ENCODE results near the gene UTS2B. TPM values are rescaled to one million over a fixed set of nuclear protein-coding genes. Genes with fewer than 3 reads are reported as not detected.
"Not testable (repeated sequence)": the region's sequence is repeated elsewhere in the genome, so short reads cannot be mapped to it uniquely, and the experiment has no call there.

The UTS2B gene
- total RNA-seq, 3 donors from 2014 or later, result 0.15 TPM; not detected in 2

DNA sequence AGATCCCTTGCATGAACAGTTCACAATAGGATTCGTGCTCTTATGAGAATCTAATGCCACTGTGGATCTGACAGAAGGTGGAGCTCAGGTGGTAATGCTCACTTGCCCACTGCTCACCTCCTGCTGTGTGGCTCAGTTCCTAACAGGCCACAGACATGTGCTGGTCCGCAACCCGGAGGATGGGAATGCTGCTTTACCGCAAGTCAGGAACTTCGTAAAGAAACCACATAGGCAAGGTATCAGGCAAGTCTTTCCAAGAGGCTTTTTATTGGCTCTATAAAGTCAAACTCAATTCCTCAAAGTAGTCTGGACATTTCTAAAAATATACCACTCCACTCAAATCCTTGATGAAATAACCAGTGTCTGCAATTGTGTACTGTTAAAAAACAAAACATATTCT, 75.2 kb downstream of the UTS2B start:
- TF ChIP-seq, protein P1, sequence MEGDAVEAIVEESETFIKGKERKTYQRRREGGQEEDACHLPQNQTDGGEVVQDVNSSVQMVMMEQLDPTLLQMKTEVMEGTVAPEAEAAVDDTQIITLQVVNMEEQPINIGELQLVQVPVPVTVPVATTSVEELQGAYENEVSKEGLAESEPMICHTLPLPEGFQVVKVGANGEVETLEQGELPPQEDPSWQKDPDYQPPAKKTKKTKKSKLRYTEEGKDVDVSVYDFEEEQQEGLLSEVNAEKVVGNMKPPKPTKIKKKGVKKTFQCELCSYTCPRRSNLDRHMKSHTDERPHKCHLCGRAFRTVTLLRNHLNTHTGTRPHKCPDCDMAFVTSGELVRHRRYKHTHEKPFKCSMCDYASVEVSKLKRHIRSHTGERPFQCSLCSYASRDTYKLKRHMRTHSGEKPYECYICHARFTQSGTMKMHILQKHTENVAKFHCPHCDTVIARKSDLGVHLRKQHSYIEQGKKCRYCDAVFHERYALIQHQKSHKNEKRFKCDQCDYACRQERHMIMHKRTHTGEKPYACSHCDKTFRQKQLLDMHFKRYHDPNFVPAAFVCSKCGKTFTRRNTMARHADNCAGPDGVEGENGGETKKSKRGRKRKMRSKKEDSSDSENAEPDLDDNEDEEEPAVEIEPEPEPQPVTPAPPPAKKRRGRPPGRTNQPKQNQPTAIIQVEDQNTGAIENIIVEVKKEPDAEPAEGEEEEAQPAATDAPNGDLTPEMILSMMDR (IDR thresholded peaks at IDR 0.05), result no peak
- no peak for TF ChIP-seq POLR2AphosphoS5 (IDR thresholded peaks at IDR 0.05)
- TF ChIP-seq POLR2A (IDR thresholded peaks at IDR 0.05), result no peak
- no peak overlapping the region for H3K4me3 ChIP-seq
- H3K27me3 ChIP-seq, result no peaks in the 10 kb centered on the region
- intact Hi-C loops (cut with DNase I; ENCODE audit: low total_unique reads), result no loop called here
- no peak overlapping the region for H3K27ac ChIP-seq
- no peaks in the 10 kb centered on the region for H3K36me3 ChIP-seq
- no peaks in the 10 kb centered on the region for H3K9me3 ChIP-seq
- H3K4me1 ChIP-seq, result no peaks in the 10 kb centered on the region
- DNase-seq (ENCODE audit: low spot score in 2 of 2), result no peak

DNA sequence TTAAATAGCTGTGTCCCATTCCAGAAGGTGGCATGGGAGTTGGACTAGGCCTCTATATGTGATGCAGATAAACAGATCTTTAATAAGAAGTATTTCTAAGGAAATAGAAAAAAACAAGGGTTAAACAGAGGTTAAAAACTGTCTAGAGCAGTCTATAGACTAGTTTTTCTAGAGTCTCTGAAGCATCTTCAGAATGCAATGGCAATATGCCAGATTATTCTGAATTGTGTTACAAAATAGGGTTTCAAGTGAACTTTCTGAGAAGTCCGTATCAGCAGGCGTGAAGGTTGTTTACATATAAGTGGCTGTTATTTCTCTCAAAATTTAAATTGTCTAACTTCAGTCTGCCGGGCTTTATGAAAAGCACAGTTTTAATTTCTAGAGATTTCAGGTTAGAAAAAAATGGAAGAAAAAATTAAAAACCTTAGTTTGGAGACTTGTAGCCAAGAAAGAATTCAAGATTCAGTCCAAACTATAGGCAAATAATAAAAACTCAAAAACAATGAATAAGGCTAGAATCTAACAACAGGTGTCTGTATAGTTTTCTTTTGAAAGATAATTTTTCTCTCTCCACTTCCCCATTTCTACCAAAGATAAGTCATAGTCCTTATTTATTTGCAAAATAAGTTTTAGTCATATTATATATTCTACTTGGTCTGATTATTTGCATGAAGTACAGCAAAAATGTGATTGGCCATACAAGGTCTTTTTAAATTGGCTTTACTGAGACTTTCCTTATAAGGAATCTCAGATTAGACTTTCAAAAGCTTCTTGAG, 76.0 kb downstream of the UTS2B start:
- TF ChIP-seq POLR2A (IDR thresholded peaks at IDR 0.05), result no peak
- TF ChIP-seq, protein P1 (IDR thresholded peaks at IDR 0.05), result no peak
- TF ChIP-seq POLR2AphosphoS5 (IDR thresholded peaks at IDR 0.05), result no peak
- no peak for DNase-seq (ENCODE audit: low spot score in 2 of 2)
- intact Hi-C loops (cut with DNase I; ENCODE audit: low total_unique reads), result no loop called here
- Histone ChIP-seq H3K27me3 (no peaks in the 10 kb centered on the region), H3K9me3 (no peaks in the 10 kb centered on the region), H3K36me3 (no peaks in the 10 kb centered on the region), H3K4me3 (no peak overlapping the region), H3K27ac (no peak overlapping the region), H3K4me1 (no peaks in the 10 kb centered on the region)

DNA sequence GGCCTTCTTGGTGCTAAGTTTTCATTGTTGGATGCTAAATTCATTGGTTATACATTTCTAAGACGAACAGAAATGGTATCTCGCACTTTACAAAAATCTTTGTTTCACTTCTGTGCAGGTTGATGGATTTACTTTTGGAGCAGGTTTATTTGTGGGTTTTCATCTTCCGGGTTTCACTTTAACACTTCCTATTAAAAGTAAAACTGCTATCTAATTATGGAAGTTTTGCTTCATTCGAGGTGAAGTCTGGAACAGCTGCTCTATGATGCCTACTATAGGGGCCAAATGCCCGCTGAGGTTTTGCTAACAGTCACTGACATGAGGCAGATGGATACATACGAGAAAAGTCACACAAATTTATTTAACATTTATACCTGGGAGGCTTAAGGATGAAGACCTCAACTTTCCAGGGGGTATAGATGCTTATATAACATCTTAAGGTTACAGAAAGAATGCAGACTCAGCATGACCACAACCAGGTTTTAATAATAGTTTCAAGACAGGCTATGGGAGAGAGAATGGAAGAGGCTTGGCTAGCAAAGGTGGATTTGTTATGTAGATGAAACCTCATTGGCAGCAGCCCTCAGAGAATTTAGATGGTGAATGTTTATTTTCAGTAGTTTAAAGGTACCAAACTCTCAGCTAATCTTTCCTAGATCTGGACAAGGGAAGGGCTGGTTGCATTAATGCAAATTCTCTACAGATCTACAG, 77.1 kb downstream of the UTS2B start:
- Histone ChIP-seq H3K4me1 (no peaks in the 10 kb centered on the region), H3K27me3 (no peaks in the 10 kb centered on the region), H3K27ac (no peak overlapping the region), H3K9me3 (no peaks in the 10 kb centered on the region), H3K36me3 (no peaks in the 10 kb centered on the region), H3K4me3 (no peak overlapping the region)
- intact Hi-C loops (cut with DNase I; ENCODE audit: low total_unique reads), result no loop called here
- no peak for TF ChIP-seq POLR2AphosphoS5 (IDR thresholded peaks at IDR 0.05)
- no peak for TF ChIP-seq POLR2A (IDR thresholded peaks at IDR 0.05)
- TF ChIP-seq, protein P1 (IDR thresholded peaks at IDR 0.05), result no peak
- no peak for DNase-seq (ENCODE audit: low spot score in 2 of 2)

DNA sequence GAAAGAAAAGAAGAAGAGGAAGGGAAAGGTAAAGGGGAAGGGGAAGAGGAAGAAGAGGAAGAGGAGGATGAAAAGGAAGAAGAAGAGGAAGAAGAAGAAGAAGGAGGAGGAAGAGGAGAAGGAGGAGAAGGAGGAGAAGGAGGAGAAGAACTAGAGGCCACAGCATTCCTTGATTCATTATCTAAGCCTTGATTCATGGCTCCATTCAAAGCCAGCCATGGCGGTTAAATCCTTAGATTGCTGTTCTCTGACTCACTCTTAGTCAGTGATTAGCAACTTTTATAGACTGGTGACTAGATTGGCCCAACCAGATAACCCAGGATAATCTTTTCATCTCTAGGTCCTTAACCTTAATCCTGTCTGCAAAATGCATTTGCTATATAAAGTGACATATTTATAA, 83.7 kb downstream of the UTS2B start:
- Histone ChIP-seq H3K27ac (no peak overlapping the region), H3K4me1 (no peaks in the 10 kb centered on the region), H3K27me3 (no peaks in the 10 kb centered on the region), H3K9me3 (no peaks in the 10 kb centered on the region), H3K4me3 (no peak overlapping the region), H3K36me3 (no peaks in the 10 kb centered on the region)
- TF ChIP-seq, protein P1 (IDR thresholded peaks at IDR 0.05), result no peak
- no peak for DNase-seq (ENCODE audit: low spot score in 2 of 2)
- intact Hi-C loops (cut with DNase I; ENCODE audit: low total_unique reads), result loop anchor here (10.0 kb wide), 1 partner anchor 888 kb away; no protein-coding TSS in a partner anchor

DNA sequence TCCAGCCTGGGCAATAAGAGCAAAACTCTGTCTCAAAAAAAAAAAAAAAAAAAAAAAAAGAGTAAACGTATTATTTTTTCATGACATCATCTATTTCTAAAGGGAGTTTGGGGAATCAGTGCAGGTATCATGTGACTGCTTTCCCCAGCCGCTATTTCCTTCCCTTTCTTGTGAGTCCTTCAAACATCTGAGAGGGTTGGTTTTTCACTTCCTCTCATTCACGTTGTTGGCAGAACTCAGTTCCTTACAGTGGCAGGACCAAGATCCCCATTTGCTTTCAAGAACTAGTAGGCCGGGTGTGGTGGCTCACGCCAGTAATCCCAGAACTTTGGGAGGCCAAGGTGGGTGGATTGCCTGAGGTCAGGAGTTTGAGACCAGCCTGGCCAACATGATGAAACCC, 84.3 kb downstream of the UTS2B start:
- not testable (repeated sequence) for H3K9me3 ChIP-seq; DNase-seq (ENCODE audit: low spot score in 2 of 2); H3K27me3 ChIP-seq; H3K36me3 ChIP-seq; H3K4me1 ChIP-seq; H3K27ac ChIP-seq; H3K4me3 ChIP-seq
- intact Hi-C loops (cut with DNase I; ENCODE audit: low total_unique reads), result loop anchor here (10.0 kb wide), 1 partner anchor 889 kb away; no protein-coding TSS in a partner anchor
